HG03457 (cell line): ENCODE measurements around the gene SEMA6A.
A peak's percentile ranks its signal among the peaks of the same experiment; 100 is the strongest.

ENCODE experiments used
- ATAC-seq: cut with Tn5 transposase; IDR thresholded peaks from one replicate; pipeline ENCODE4 v1.9.1; 2021; ENCODE audit warnings: moderate number of reproducible peaks; ENCODE audit not compliant: unreplicated experiment

The SEMA6A gene

GRCh38 chr5:116574367-116575325 lies at the start of gene SEMA6A:
Gene SEMA6A, minus strand, starts transcription at chr5:116574823. Its CDS starts 69,879 bp downstream, at chr5:116504944.
- ATAC-seq: peak; percentile 49

GRCh38 chr5:116622375-116623050 lies 47.9 kb upstream of the SEMA6A start:
- no peak for ATAC-seq

- no peak for ATAC-seq
These were observed 47.0 kb upstream of the SEMA6A start for GRCh38 chr5:116621599-116621998.

- ATAC-seq: no peak
These were observed 42.3 kb upstream of the SEMA6A start for GRCh38 chr5:116616876-116617275.

GRCh38 chr5:116614603-116614920 lies 39.9 kb upstream of the SEMA6A start:
- ATAC-seq: no peak

GRCh38 chr5:116613445-116613844 lies 38.8 kb upstream of the SEMA6A start:
- ATAC-seq: no peak

GRCh38 chr5:116612431-116612830 lies 37.8 kb upstream of the SEMA6A start:
- ATAC-seq: no peak

GRCh38 chr5:116605310-116606070 lies 30.9 kb upstream of the SEMA6A start:
- no peak for ATAC-seq

GRCh38 chr5:116604805-116605204 lies 30.2 kb upstream of the SEMA6A start:
- no peak for ATAC-seq

GRCh38 chr5:116600876-116601275 lies 26.3 kb upstream of the SEMA6A start:
- no peak for ATAC-seq

GRCh38 chr5:116598911-116599310 lies 24.3 kb upstream of the SEMA6A start:
- ATAC-seq: no peak

GRCh38 chr5:116595498-116595897 lies 20.9 kb upstream of the SEMA6A start:
- no peak for ATAC-seq

- no peak for ATAC-seq
These were observed 18.7 kb upstream of the SEMA6A start for GRCh38 chr5:116593340-116593739.

GRCh38 chr5:116585227-116585626 lies 10.6 kb upstream of the SEMA6A start:
- ATAC-seq: no peak

- no peak for ATAC-seq
These were observed 9.2 kb upstream of the SEMA6A start for GRCh38 chr5:116583862-116584222.

GRCh38 chr5:116583085-116583861 lies 8.7 kb upstream of the SEMA6A start:
- ATAC-seq: no peak

GRCh38 chr5:116581910-116582309 lies 7.3 kb upstream of the SEMA6A start:
- ATAC-seq: no peak

- ATAC-seq: no peak
These were observed 4.5 kb upstream of the SEMA6A start for GRCh38 chr5:116579144-116579543.

- no peak for ATAC-seq
These were observed 4.1 kb upstream of the SEMA6A start for GRCh38 chr5:116578676-116579075.

GRCh38 chr5:116577064-116577788 lies 2.6 kb upstream of the SEMA6A start:
- peak; percentile 65 for ATAC-seq
